GM12875 (cell line): ENCODE data around the gene HYKK.

Source experiments
- H3K4me3 ChIP-seq: one replicate; pipeline ENCODE4 v1.5.1; 2011; ENCODE audit warnings: low read depth, low read length, control low read depth
- CTCF ChIP-seq: IDR thresholded peaks from 2 replicates; pipeline ENCODE4 v1.5.1; 2011; ENCODE audit warnings: low read depth, mild to moderate bottlenecking, control low read depth, inconsistent platforms, low read length, moderate library complexity, borderline replicate concordance; ENCODE audit not compliant: insufficient read depth

HYKK gene

DNA sequence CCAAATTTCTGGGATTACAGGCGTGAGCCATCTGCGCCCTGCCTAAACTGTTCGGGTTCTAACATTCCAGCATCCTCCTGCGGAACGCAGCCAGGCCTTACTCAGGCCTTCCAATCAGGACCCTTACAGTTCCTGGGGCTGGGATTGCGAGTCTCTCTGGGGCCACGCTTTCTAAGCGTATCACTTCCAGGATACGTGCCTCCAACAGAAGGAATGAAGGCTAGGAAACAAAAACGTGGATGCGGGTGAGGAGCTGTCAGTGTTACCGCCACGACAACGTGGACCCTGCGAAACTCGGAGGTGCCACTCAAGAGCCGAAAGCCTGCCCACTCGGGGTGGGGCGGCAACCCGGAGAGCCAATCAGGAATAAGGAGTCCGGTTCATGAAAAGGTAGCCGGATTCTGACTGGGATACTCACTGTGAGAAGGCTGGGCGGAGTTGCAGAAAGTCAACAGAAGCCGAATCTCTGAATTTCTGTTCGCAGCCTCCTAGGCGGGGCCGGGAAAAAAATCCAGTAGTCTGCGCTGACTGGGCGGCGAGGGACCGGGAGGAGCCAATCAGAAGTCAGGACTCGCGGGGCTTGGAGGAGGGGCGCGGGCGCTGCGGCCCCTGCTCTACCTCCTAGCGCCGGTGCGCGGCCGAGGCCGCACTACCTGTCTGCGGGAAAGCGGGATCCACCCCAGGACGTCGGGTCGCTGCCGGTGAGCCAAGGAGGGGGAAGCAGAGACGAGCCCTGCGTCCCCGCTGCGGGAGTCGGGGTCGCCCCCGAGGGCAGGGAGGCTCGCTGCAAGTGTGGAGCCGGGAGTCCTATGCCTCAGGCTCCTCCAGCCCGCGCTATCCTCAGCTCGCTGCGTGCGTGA lies at the start of gene HYKK:
Gene HYKK, plus strand, starts transcription at position 607 of the 860 bp plus-strand sequence. CDS start 5,512 bp downstream, outside the sequence.
- H3K4me3 ChIP-seq: peak within 1 kb of the TSS; percentile 57
- 0 out of 2 replicates have a peak, but pooled peaks have one; percentile 9 for TF ChIP-seq CTCF

DNA sequence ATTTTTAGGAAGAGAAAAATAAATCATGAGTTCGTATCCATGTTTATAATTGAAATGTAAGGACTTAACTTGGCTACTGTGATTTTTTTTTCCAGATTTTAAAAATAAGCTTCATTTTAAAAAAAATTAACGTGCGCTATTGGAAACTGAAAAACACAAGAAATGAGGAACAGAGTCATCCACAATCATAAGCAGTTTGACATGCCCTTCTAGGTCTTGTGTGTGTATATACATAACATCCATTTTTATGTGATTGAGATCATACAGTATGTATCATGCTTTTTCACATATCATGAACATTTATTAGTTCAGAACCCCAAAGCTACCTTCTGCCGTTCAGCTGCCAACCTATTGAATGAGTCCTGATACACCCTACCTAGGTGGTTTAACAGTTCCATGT lies 46.6 kb upstream of the HYKK start:
- no peak overlapping the region for H3K4me3 ChIP-seq
- TF ChIP-seq CTCF: no peak

GRCh38 chr15:78461171-78461888 lies 46.0 kb upstream of the HYKK start:
- no peak overlapping the region for H3K4me3 ChIP-seq
- no peak for TF ChIP-seq CTCF

DNA sequence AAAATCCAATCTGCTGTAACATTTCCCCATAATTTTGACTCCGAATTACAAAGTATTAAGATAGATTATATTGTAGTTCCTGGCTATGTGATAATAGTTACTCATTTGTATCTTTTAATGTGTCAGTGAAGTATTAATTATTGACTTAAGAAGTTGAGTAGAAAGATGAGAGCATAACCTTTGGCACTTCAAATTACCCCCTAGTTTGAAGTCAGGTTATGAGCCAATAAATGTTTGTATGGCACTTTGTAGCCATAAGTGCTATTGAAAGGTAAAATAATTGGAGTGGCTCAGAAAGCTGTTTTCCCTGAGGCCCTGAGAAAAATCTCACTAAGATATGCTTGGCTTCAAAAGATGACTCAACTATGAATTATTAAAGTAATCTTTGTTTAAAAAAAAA lies 38.3 kb upstream of the HYKK start:
- TF ChIP-seq CTCF: no peak
- H3K4me3 ChIP-seq: no peak overlapping the region

GRCh38 chr15:78477295-78477694 lies 30.1 kb upstream of the HYKK start:
- H3K4me3 ChIP-seq: no peak overlapping the region

GRCh38 chr15:78479650-78480049 lies 27.7 kb upstream of the HYKK start:
- H3K4me3 ChIP-seq: no peak overlapping the region
- no peak for TF ChIP-seq CTCF

More at GRCh38 chr15:78477295-78477694, 30.1 kb upstream of the HYKK start:
- TF ChIP-seq CTCF: no peak
